Endothelial cell of umbilical vein (primary cell): ENCODE data around the gene DUSP8. TPM values are rescaled to one million over a fixed set of nuclear protein-coding genes. Genes with fewer than 3 reads are reported as not detected.

Source experiments
- BruUV-seq: library from RNA; stranded (reverse); fragments of 400-500 nt; replicated peaks from 2 replicates; lab custom pipeline; 2021; lab: Mats Ljungman, UMichigan
- CTCF ChIA-PET: fragments of 300-600, 350-600 bp; sonication (Branson Sonifier 250); formaldehyde crosslinking; loops from one replicate; lab custom pipeline; 2021; ENCODE audit warnings: antibody characterized with exemption, inconsistent platforms; lab: Charles Lee
- POLR2A ChIA-PET: fragments of 300-600, 350-600 bp; sonication (Branson Sonifier 250); formaldehyde crosslinking; loops from one replicate; lab custom pipeline; 2021; ENCODE audit warnings: antibody characterized with exemption, inconsistent platforms; lab: Charles Lee
- DNase-seq: peaks from one replicate; pipeline ENCODE4 v3.0.0-alpha.2; 2011; ENCODE audit warnings: low read depth, low spot score
- FAIRE-seq: peaks from 2 replicates; lab custom pipeline; 2011; peaks lifted over from hg19 to GRCh38; lab: Jason Lieb, UNC
- H2AFZ ChIP-seq: 2 replicates; pipeline ENCODE4 v1.6.0; 2012; ENCODE audit warnings: low read depth, low read length, control low read depth, inconsistent platforms
- H3K27ac ChIP-seq: 2 replicates; pipeline ENCODE4 v1.5.1; 2011; ENCODE audit warnings: low read depth, mild to moderate bottlenecking, control low read depth, low read length, moderate library complexity; ENCODE audit not compliant: insufficient read depth
- H3K27me3 ChIP-seq, 2 experiments: 2 replicates each; pipeline versions ENCODE4 v1.6.0 to v1.6.1; 2011; ENCODE audit warnings: low read length in 2 of 2, mixed read lengths in 1 of 2; ENCODE audit not compliant: control insufficient read depth in 2 of 2, insufficient read depth in 2 of 2
- H3K36me3 ChIP-seq, 2 experiments: 2 replicates in 1 of 2; 3 replicates in 1 of 2; pipeline ENCODE4 v1.5.1; 2011; ENCODE audit warnings: low read length in 2 of 2, mild to moderate bottlenecking in 1 of 2, moderate library complexity in 1 of 2; ENCODE audit not compliant: control insufficient read depth in 2 of 2, insufficient read depth in 2 of 2; ENCODE audit errors: extremely low read depth in 1 of 2
- H3K4me1 ChIP-seq: 3 replicates; pipeline ENCODE4 v1.5.1; 2011; ENCODE audit warnings: mild to moderate bottlenecking, low read length; ENCODE audit not compliant: control insufficient read depth, insufficient read depth; ENCODE audit errors: extremely low read depth
- H3K4me2 ChIP-seq: 2 replicates; pipeline ENCODE4 v1.6.1; 2011; ENCODE audit warnings: low read length, control low read depth, mixed read lengths; ENCODE audit not compliant: insufficient read depth
- H3K4me3 ChIP-seq, 3 experiments: fragments of 200-600 bp in 1 of 3; sonication (generic), shearing (Covaris generic) in 1 of 3; replicated peaks in 1 of 3; 2 replicates each; pipeline ENCODE4 v1.5.1; 2011 to 2016; ENCODE audit warnings: control low read depth in 3 of 3, low read length in 3 of 3, mild to moderate bottlenecking in 2 of 3, inconsistent platforms in 1 of 3, low read depth in 1 of 3, moderate library complexity in 1 of 3; ENCODE audit not compliant: insufficient read depth in 1 of 3
- H3K79me2 ChIP-seq: 2 replicates; pipeline ENCODE4 v1.6.0; 2012; ENCODE audit warnings: low read length, inconsistent platforms; ENCODE audit not compliant: control insufficient read depth, insufficient read depth
- H3K9ac ChIP-seq: replicated peaks from 2 replicates; pipeline ENCODE3; 2011; ENCODE audit warnings: low read length, control low read depth; ENCODE audit not compliant: insufficient read depth; ENCODE audit errors: extremely low read depth
- H3K9me1 ChIP-seq: replicated peaks from 3 replicates; pipeline ENCODE4 v1.6.0; 2011; ENCODE audit warnings: mild to moderate bottlenecking, low read length; ENCODE audit not compliant: control insufficient read depth, insufficient read depth; ENCODE audit errors: extremely low read depth
- H3K9me3 ChIP-seq: replicated peaks from 2 replicates; pipeline ENCODE4 v1.5.1; 2012; ENCODE audit warnings: low read length, inconsistent platforms; ENCODE audit not compliant: control insufficient read depth, insufficient read depth
- H4K20me1 ChIP-seq: replicated peaks from 2 replicates; pipeline ENCODE3; 2011; ENCODE audit warnings: mild to moderate bottlenecking, low read length; ENCODE audit not compliant: control insufficient read depth, insufficient read depth; ENCODE audit errors: extremely low read depth
- EZH2 ChIP-seq: IDR thresholded peaks from 2 replicates; pipeline ENCODE4 v1.6.1; 2012; ENCODE audit warnings: borderline replicate concordance, low read depth, mild to moderate bottlenecking, moderate library complexity, low read length, inconsistent platforms; ENCODE audit not compliant: severe bottlenecking
- FOS ChIP-seq: IDR thresholded peaks from 2 replicates; pipeline ENCODE4 v1.6.1; 2011; ENCODE audit warnings: mild to moderate bottlenecking, low read length, moderate library complexity, borderline replicate concordance; ENCODE audit not compliant: insufficient read depth
- GATA2 ChIP-seq: IDR thresholded peaks from 2 replicates; pipeline ENCODE4 v1.7.0; 2011; ENCODE audit warnings: low read depth, mild to moderate bottlenecking, moderate library complexity, mixed read lengths, low read length; ENCODE audit not compliant: insufficient read length, insufficient read depth
- JUN ChIP-seq: IDR thresholded peaks from 2 replicates; pipeline ENCODE4 v1.6.1; 2011; ENCODE audit warnings: borderline replicate concordance, low read depth; ENCODE audit not compliant: insufficient read length, insufficient read depth
- MAX ChIP-seq: IDR thresholded peaks from 2 replicates; pipeline ENCODE4 v1.6.1; 2011; ENCODE audit not compliant: insufficient read depth, insufficient read length
- MYC ChIP-seq: IDR thresholded peaks from one replicate; pipeline ENCODE4 v1.6.1; 2011; ENCODE audit warnings: mild to moderate bottlenecking, low read depth, low read length
- POLR2A ChIP-seq: IDR thresholded peaks from 2 replicates; pipeline ENCODE4 v1.6.1; 2012; ENCODE audit warnings: low read depth, mild to moderate bottlenecking, control low read depth, low read length
- POLR2AphosphoS5 ChIP-seq: IDR thresholded peaks from 2 replicates; pipeline ENCODE4 v1.6.1; 2012; ENCODE audit warnings: low read depth, mild to moderate bottlenecking, control low read depth, low read length, moderate library complexity; ENCODE audit not compliant: insufficient read depth
- dilution Hi-C: fragments of 300-500 bp; cut with MboI; formaldehyde crosslinking; loops from one replicate; pipeline ENCODE4 v1.15.0; 2019; ENCODE audit warnings: low sequenced_read_pairs; ENCODE audit not compliant: extremely low pct_ligation_motif_present
- intact Hi-C: fragments of 100-400 bp; cut with micrococcal nuclease; formaldehyde crosslinking; loops from one replicate; pipeline ENCODE4 v1.10.0; 2022
- polyA plus RNA-seq, 4 experiments: library from polyadenylated mRNA; depleted of rRNA in 3 of 4; stranded (reverse) in 3 of 4; unstranded in 1 of 4; fragments of >200 nt; gene quantifications; 2 replicates each; pipeline versions ENCODE4 v1.2.1 to v1.2.3, GENCODE V29; 2011 to 2012; ENCODE audit warnings: missing spikeins in 1 of 4
- total RNA-seq: library from RNA; stranded (reverse); gene quantifications from 2 replicates; pipeline ENCODE4 v1.2.3, GENCODE V29; 2021
- TF ChIP-seq, protein P1 (sequence below), 2 donors: IDR thresholded peaks; 1 replicate in 1 of 2; 2 replicates in 1 of 2; pipeline ENCODE4 v1.5.1; 2011; ENCODE audit warnings: low read length in 2 of 2, mild to moderate bottlenecking in 2 of 2, moderate library complexity in 2 of 2, control low read depth in 1 of 2, inconsistent platforms in 1 of 2, low read depth in 1 of 2; ENCODE audit not compliant: insufficient read depth in 1 of 2; ENCODE audit errors: extremely low read depth in 1 of 2

The DUSP8 gene
- total and polyA plus RNA-seq, 2 donors (not counting 3 experiments of a cell fraction or from before 2014, with no cell fraction given): 4.6 to 5.9 TPM

- no peak for TF ChIP-seq MAX
- TF ChIP-seq GATA2: no peak
- TF ChIP-seq, protein P1, sequence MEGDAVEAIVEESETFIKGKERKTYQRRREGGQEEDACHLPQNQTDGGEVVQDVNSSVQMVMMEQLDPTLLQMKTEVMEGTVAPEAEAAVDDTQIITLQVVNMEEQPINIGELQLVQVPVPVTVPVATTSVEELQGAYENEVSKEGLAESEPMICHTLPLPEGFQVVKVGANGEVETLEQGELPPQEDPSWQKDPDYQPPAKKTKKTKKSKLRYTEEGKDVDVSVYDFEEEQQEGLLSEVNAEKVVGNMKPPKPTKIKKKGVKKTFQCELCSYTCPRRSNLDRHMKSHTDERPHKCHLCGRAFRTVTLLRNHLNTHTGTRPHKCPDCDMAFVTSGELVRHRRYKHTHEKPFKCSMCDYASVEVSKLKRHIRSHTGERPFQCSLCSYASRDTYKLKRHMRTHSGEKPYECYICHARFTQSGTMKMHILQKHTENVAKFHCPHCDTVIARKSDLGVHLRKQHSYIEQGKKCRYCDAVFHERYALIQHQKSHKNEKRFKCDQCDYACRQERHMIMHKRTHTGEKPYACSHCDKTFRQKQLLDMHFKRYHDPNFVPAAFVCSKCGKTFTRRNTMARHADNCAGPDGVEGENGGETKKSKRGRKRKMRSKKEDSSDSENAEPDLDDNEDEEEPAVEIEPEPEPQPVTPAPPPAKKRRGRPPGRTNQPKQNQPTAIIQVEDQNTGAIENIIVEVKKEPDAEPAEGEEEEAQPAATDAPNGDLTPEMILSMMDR (IDR thresholded peaks at IDR 0.05; ENCODE audit: extremely low read depth in 1 of 2, insufficient read depth in 1 of 2, low read depth in 1 of 2, low read length in 2 of 2): no peak
- TF ChIP-seq FOS: no peak
- no peak for TF ChIP-seq JUN
- no peak for TF ChIP-seq EZH2
- TF ChIP-seq POLR2A: no peak
- no peak for TF ChIP-seq POLR2AphosphoS5
- TF ChIP-seq MYC: no peak
- intact Hi-C loops (no loop called here), dilution Hi-C loops (no loop called here)
- Histone ChIP-seq H3K9ac (no peak overlapping the region), H3K36me3 (no peaks in the 10 kb centered on the region), H4K20me1 (no peaks in the 10 kb centered on the region), H3K9me1 (no peaks in the 10 kb centered on the region), H3K4me3 (no peak overlapping the region), H3K4me2 (no peak overlapping the region), H2AFZ (no peak overlapping the region), H3K79me2 (peaks cover 15% of the 10 kb centered on the region), H3K27ac (no peak overlapping the region), H3K4me1 (no peaks in the 10 kb centered on the region), H3K9me3 (no peaks in the 10 kb centered on the region), H3K27me3 (no peaks in the 10 kb centered on the region)
- no peak for FAIRE-seq
- ChIA-PET CTCF (interaction anchor here (1.1 kb wide), 1 partner anchor 54 kb away, joined by 7 read pairs; no protein-coding TSS in a partner anchor), POLR2A (no interaction called here)
- no TSS peak for BruUV-seq
- DNase-seq: no peak
These were observed 51.3 kb downstream of the DUSP8 start for GRCh38 chr11:1520663-1521267.
